Measurements from ENCODE around the gene TNS1. TPM values are rescaled to one million over a fixed set of nuclear protein-coding genes. Genes with fewer than 3 reads are reported as not detected.

TNS1 gene
- total RNA-seq, 1 experiment from 2014 or later = 6.2 TPM

GRCh38 chr2:217938036-217938435 is 64.8 kb downstream of the TNS1 start (continued):
- no peak for TF ChIP-seq REST (IDR thresholded peaks at IDR 0.05; ENCODE audit: low read depth)

GRCh38 chr2:217937446-217937845 is 65.3 kb downstream of the TNS1 start:
- Histone ChIP-seq H2AFZ (ENCODE audit: low read depth, low read length, poor library complexity, severe bottlenecking) (no peak overlapping the region), H3K36me3 (ENCODE audit: control insufficient read depth in 1 of 2, insufficient read depth in 2 of 2, low read length in 2 of 2) (no peaks in the 10 kb centered on the region), H3K4me1 (ENCODE audit: control insufficient read depth in 1 of 2, insufficient read depth in 2 of 2, low read length in 2 of 2) (no peaks in the 10 kb centered on the region), H3K4me3 (replicated peaks in 1 of 2; ENCODE audit: low read depth in 1 of 2, low read length in 2 of 2) (no peak overlapping the region), H3K9me3 (ENCODE audit: control insufficient read depth in 1 of 2, insufficient read depth in 1 of 2, low read depth in 1 of 2, low read length in 2 of 2) (no peaks in the 10 kb centered on the region), H3K9me2 (ENCODE audit: insufficient read depth) (no peaks in the 10 kb centered on the region), H3K4me2 (ENCODE audit: low read length) (no peak overlapping the region), H3K79me2 (ENCODE audit: insufficient read depth, low read length) (no peaks in the 10 kb centered on the region), H4K20me1 (ENCODE audit: insufficient read depth) (no peaks in the 10 kb centered on the region), H3K9ac (ENCODE audit: low read length) (no peak overlapping the region), H3K27me3 (ENCODE audit: insufficient read depth, low read length) (no peaks in the 10 kb centered on the region), H3K27ac (ENCODE audit: low read depth, low read length) (no peak overlapping the region)
- RAD21 ChIA-PET (ENCODE audit: low non-redundant PET in 1 of 2, low total read pairs in 2 of 2, uncharacterized antibody in 2 of 2, unreplicated experiment in 2 of 2) = no interaction called here
- no TSS peak for BruUV-seq (replicated peaks)
- no peak for DNase-seq (ENCODE audit: low read depth, low spot score)
- POLR2A ChIA-PET = no interaction called here
- CTCF ChIA-PET = no interaction called here
- no peak for ATAC-seq
- TF ChIP-seq SRF (IDR thresholded peaks at IDR 0.05; ENCODE audit: low read depth) (no peak), CBX3 (IDR thresholded peaks at IDR 0.05; ENCODE audit: low read depth) (no peak), RAD21 (IDR thresholded peaks at IDR 0.05; ENCODE audit: low read depth) (no peak), SP1 (IDR thresholded peaks at IDR 0.05; ENCODE audit: low read depth) (no peak), TCF7L2 (IDR thresholded peaks at IDR 0.05; ENCODE audit: borderline replicate concordance, extremely low read depth, insufficient read depth, insufficient read length) (no peak), FOSL1 (IDR thresholded peaks at IDR 0.05; ENCODE audit: low read depth) (no peak), POLR2AphosphoS5 (IDR thresholded peaks at IDR 0.05; ENCODE audit: low read depth, low read length) (no peak), ZFX (IDR thresholded peaks at IDR 0.05) (no peak), ELF1 (IDR thresholded peaks at IDR 0.05; ENCODE audit: borderline replicate concordance, low read depth) (no peak), EZH2 (IDR thresholded peaks at IDR 0.05) (no peak), CEBPB (IDR thresholded peaks at IDR 0.05; ENCODE audit: low read depth) (no peak), EGR1 (IDR thresholded peaks at IDR 0.05; ENCODE audit: low read depth) (no peak), ZNF274 (IDR thresholded peaks at IDR 0.05; ENCODE audit: low read depth, low read length) (no peak), EZH2phosphoT487 (IDR thresholded peaks at IDR 0.05; ENCODE audit: borderline replicate concordance) (no peak), JUND (IDR thresholded peaks at IDR 0.05) (no peak), ATF3 (IDR thresholded peaks at IDR 0.05) (no peak), POLR2A (IDR thresholded peaks at IDR 0.05; ENCODE audit: borderline replicate concordance, extremely low read depth, insufficient read depth, insufficient read length) (no peak)
- TF ChIP-seq, protein P1, sequence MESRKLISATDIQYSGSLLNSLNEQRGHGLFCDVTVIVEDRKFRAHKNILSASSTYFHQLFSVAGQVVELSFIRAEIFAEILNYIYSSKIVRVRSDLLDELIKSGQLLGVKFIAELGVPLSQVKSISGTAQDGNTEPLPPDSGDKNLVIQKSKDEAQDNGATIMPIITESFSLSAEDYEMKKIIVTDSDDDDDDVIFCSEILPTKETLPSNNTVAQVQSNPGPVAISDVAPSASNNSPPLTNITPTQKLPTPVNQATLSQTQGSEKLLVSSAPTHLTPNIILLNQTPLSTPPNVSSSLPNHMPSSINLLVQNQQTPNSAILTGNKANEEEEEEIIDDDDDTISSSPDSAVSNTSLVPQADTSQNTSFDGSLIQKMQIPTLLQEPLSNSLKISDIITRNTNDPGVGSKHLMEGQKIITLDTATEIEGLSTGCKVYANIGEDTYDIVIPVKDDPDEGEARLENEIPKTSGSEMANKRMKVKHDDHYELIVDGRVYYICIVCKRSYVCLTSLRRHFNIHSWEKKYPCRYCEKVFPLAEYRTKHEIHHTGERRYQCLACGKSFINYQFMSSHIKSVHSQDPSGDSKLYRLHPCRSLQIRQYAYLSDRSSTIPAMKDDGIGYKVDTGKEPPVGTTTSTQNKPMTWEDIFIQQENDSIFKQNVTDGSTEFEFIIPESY (IDR thresholded peaks at IDR 0.05; ENCODE audit: extremely low read depth, insufficient replicate concordance, low read length) = no peak
- TF ChIP-seq, protein P2, sequence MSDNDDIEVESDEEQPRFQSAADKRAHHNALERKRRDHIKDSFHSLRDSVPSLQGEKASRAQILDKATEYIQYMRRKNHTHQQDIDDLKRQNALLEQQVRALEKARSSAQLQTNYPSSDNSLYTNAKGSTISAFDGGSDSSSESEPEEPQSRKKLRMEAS (IDR thresholded peaks at IDR 0.05) = no peak
- intact Hi-C loops (cut with micrococcal nuclease) = no loop called here

Measured in HCT116 (cell line).